HepG2 (cell line): ENCODE measurements around the gene TUBB4B. TPM values are rescaled to one million over a fixed set of nuclear protein-coding genes. Genes with fewer than 3 reads are reported as not detected.

Experiments
- AGO2 ChIP-seq: fragments of 200-400 bp; formaldehyde crosslinking; optimal IDR thresholded peaks from 2 replicates; pipeline ENCODE3; 2017; ENCODE audit warnings: mild to moderate bottlenecking, low read depth, low read length, moderate library complexity
- FOXK2 ChIP-seq: fragments of 450-650 bp; IDR thresholded peaks from 2 replicates; pipeline ENCODE4 v1.6.1; 2016
- GATAD1 ChIP-seq: IDR thresholded peaks from 2 replicates; pipeline ENCODE4 v1.6.1; 2016; ENCODE audit warnings: missing genetic modification reagents, missing compliant biosample characterization
- KDM3A ChIP-seq: IDR thresholded peaks from 2 replicates; pipeline ENCODE4 v1.6.1; 2018; ENCODE audit warnings: low read depth, missing compliant biosample characterization
- MTF2 ChIP-seq: sonication (generic); formaldehyde crosslinking; IDR thresholded peaks from 2 replicates; pipeline ENCODE4 v1.5.0; 2020; ENCODE audit warnings: missing genetic modification reagents, borderline replicate concordance
- NFKB2 ChIP-seq: sonication (generic); formaldehyde crosslinking; IDR thresholded peaks from 2 replicates; pipeline ENCODE4 v1.4.0; 2020; ENCODE audit warnings: missing genetic modification reagents, borderline replicate concordance
- NR2F1 ChIP-seq, 2 experiments: fragments of 450-650 bp in 1 of 2; formaldehyde crosslinking in 1 of 2; IDR thresholded peaks; 2 replicates each; pipeline versions ENCODE4 v1.5.0 to v1.6.1; 2016 to 2020; ENCODE audit warnings: mild to moderate bottlenecking in 1 of 2, missing compliant biosample characterization in 1 of 2, missing genetic modification reagents in 1 of 2, moderate library complexity in 1 of 2
- PHF8 ChIP-seq: sonication (generic); formaldehyde crosslinking; IDR thresholded peaks from 2 replicates; pipeline ENCODE4 v1.5.0; 2020; ENCODE audit warnings: missing genetic modification reagents
- POLR2AphosphoS5 ChIP-seq: IDR thresholded peaks from 2 replicates; pipeline ENCODE4 v1.6.1; 2012; ENCODE audit warnings: low read depth, low read length
- SALL2 ChIP-seq: sonication (generic); formaldehyde crosslinking; IDR thresholded peaks from 2 replicates; pipeline ENCODE4 v1.8.1; 2023; ENCODE audit warnings: mild to moderate bottlenecking, missing genetic modification reagents, inconsistent platforms
- SIX4 ChIP-seq: sonication (generic); formaldehyde crosslinking; IDR thresholded peaks from 2 replicates; pipeline ENCODE4 v1.4.0; 2020; ENCODE audit warnings: missing genetic modification reagents
- STAT5B ChIP-seq: sonication (generic); formaldehyde crosslinking; IDR thresholded peaks from 2 replicates; pipeline ENCODE4 v1.4.0; 2020; ENCODE audit warnings: missing genetic modification reagents
- ZMYM4 ChIP-seq: sonication (generic); formaldehyde crosslinking; IDR thresholded peaks from 2 replicates; pipeline ENCODE4 v1.8.1; 2023; ENCODE audit warnings: mild to moderate bottlenecking, missing genetic modification reagents
- ZNF101 ChIP-seq: sonication (generic); formaldehyde crosslinking; IDR thresholded peaks from 2 replicates; pipeline ENCODE4 v1.4.0; 2020; ENCODE audit warnings: mild to moderate bottlenecking, low read depth, missing genetic modification reagents, borderline replicate concordance
- ZNF768 ChIP-seq: sonication (generic); formaldehyde crosslinking; IDR thresholded peaks from 2 replicates; pipeline ENCODE4 v1.4.0; 2020; ENCODE audit warnings: missing genetic modification reagents
- ZNF772 ChIP-seq: sonication (generic); formaldehyde crosslinking; IDR thresholded peaks from 2 replicates; pipeline ENCODE4 v1.5.0; 2020; ENCODE audit warnings: mild to moderate bottlenecking, missing genetic modification reagents
- ZNF792 ChIP-seq: IDR thresholded peaks from 2 replicates; pipeline ENCODE4 v1.6.1; 2016
- ZNF850 ChIP-seq: sonication (generic); formaldehyde crosslinking; conservative IDR thresholded peaks from 2 replicates; pipeline ENCODE4 v1.9.0; 2021; ENCODE audit warnings: mild to moderate bottlenecking, missing genetic modification reagents
- polyA plus RNA-seq, 8 experiments: library from polyadenylated mRNA; depleted of rRNA in 3 of 8; stranded (reverse) in 7 of 8; unstranded in 1 of 8; fragments of >200 nt; fragmentation: Illumina TruSeq in 4 of 8; extraction: Trizol in 4 of 8; gene quantifications; 2 replicates each; pipeline versions ENCODE4 v1.2.1 to v1.2.3, GENCODE V29; 2011 to 2016; ENCODE audit warnings: low read depth in 4 of 8, missing spikeins in 1 of 8, mixed read lengths in 1 of 8; ENCODE audit not compliant: insufficient read depth in 1 of 8
- total RNA-seq, 5 experiments: library from RNA; depleted of rRNA; stranded (reverse); fragments of >200 nt; fragmentation: Illumina TruSeq; extraction: Trizol; gene quantifications; 2 replicates each; pipeline ENCODE4 v1.2.3, GENCODE V29; 2016; ENCODE audit warnings: low read depth in 1 of 5
- TF ChIP-seq, protein P1 (sequence below): sonication (generic); formaldehyde crosslinking; conservative IDR thresholded peaks from 2 replicates; pipeline ENCODE4 v1.8.1; 2023; ENCODE audit warnings: missing genetic modification reagents
- TF ChIP-seq, protein P2 (sequence below): sonication (generic); formaldehyde crosslinking; IDR thresholded peaks from 2 replicates; pipeline ENCODE4 v1.9.0; 2022; ENCODE audit warnings: missing genetic modification reagents, mild to moderate bottlenecking, borderline replicate concordance
- TF ChIP-seq, protein P3 (sequence below): fragments of 450-650 bp; IDR thresholded peaks from 2 replicates; pipeline ENCODE4 v1.6.1; 2016
- TF ChIP-seq, protein P4 (sequence below), 2 experiments: sonication (generic) in 1 of 2; formaldehyde crosslinking in 1 of 2; IDR thresholded peaks; 2 replicates each; pipeline versions ENCODE4 v1.4.0 to v1.6.1; 2018 to 2020; ENCODE audit warnings: missing genetic modification reagents in 2 of 2, borderline replicate concordance in 1 of 2, low read depth in 1 of 2, mild to moderate bottlenecking in 1 of 2, missing biosample characterization in 1 of 2

The TUBB4B gene
- total and polyA plus RNA-seq, 2 of the 13 experiments (the other 11 are each of a cell fraction or from before 2014, with no cell fraction given), result 182 to 412 TPM

DNA sequence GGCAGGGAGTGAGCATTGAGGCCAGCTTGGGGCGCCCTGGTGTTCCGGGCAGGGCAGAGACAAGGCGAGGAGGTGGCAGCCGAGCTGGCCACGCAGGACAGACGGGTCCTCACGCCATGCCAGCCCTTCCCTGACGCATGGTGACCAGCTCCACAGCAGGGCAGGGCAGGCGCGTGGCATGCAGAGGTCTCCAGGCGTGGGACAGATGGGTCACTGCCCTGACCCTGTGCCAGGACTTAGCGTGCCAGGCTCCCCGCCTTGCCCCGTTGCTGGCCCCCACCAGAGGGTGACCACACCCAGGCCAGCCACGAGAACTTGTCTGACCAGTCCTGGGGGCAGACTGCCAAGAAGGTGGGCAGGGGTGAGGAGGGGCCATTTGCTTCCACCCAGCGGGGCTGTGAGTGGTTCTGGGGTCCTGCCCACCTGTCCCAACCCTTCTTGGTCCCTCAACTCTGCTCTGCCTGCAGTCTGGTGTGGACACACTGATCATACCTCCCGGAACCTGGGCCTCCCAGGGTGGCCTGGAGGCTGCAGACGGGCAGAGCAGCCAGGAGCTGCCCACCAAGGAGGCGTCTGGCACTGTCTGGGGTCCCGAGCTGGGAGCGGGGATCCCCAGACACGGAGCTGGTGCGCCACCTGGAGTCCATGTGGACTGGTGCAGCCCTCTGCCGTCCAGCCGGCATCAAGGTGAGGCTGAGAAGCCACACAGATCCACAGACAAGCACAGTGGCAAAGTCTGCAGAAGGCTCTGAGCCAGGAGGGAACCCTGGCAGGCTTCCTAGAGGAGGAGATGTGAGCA lies 13.8 kb upstream of the TUBB4B start, which contains the start of gene RNF224 (continued):
- TF ChIP-seq ZMYM4, result 0 out of 2 replicates have a peak, but pooled peaks have one; percentile 24
- peak; percentile 10; the same call in 1 of the 2 replicates for TF ChIP-seq ZNF772 (CRISPR knock-in tag)
- no peak for TF ChIP-seq ZNF101 (CRISPR knock-in tag)
- TF ChIP-seq, protein P1, sequence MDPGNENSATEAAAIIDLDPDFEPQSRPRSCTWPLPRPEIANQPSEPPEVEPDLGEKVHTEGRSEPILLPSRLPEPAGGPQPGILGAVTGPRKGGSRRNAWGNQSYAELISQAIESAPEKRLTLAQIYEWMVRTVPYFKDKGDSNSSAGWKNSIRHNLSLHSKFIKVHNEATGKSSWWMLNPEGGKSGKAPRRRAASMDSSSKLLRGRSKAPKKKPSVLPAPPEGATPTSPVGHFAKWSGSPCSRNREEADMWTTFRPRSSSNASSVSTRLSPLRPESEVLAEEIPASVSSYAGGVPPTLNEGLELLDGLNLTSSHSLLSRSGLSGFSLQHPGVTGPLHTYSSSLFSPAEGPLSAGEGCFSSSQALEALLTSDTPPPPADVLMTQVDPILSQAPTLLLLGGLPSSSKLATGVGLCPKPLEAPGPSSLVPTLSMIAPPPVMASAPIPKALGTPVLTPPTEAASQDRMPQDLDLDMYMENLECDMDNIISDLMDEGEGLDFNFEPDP, result 0 out of 2 replicates have a peak, but pooled peaks have one; percentile 92
- no peak for TF ChIP-seq NR2F1 (CRISPR knock-in tag; IDR thresholded peaks at IDR 0.05)
- peak; percentile 65 for TF ChIP-seq AGO2
- TF ChIP-seq PHF8 (CRISPR knock-in tag), result peak; percentile 34; the same call in 1 of the 2 replicates
- TF ChIP-seq KDM3A (CRISPR knock-in tag), result 0 out of 2 replicates have a peak, but pooled peaks have one; percentile 20
- 0 out of 2 replicates have a peak, but pooled peaks have one; percentile 12 for TF ChIP-seq ZNF768 (CRISPR knock-in tag)
- no peak for TF ChIP-seq STAT5B (CRISPR knock-in tag)
- peak; percentile 4; the same call in 1 of the 2 replicates for TF ChIP-seq NFKB2 (CRISPR knock-in tag)
- 0 out of 2 replicates have a peak, but pooled peaks have one; percentile 53 for TF ChIP-seq MTF2
- TF ChIP-seq FOXK2, result no peak
- TF ChIP-seq, protein P2, sequence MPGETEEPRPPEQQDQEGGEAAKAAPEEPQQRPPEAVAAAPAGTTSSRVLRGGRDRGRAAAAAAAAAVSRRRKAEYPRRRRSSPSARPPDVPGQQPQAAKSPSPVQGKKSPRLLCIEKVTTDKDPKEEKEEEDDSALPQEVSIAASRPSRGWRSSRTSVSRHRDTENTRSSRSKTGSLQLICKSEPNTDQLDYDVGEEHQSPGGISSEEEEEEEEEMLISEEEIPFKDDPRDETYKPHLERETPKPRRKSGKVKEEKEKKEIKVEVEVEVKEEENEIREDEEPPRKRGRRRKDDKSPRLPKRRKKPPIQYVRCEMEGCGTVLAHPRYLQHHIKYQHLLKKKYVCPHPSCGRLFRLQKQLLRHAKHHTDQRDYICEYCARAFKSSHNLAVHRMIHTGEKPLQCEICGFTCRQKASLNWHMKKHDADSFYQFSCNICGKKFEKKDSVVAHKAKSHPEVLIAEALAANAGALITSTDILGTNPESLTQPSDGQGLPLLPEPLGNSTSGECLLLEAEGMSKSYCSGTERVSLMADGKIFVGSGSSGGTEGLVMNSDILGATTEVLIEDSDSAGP (CRISPR knock-in tag), result peak; percentile 49; the same call in 1 of the 2 replicates
- no peak for TF ChIP-seq ZNF850
- TF ChIP-seq SALL2 (CRISPR knock-in tag), result peak; percentile 39; the same call in 1 of the 2 replicates
- TF ChIP-seq GATAD1, result peak; percentile 62
- no peak for TF ChIP-seq SIX4 (CRISPR knock-in tag)
- TF ChIP-seq, protein P3, sequence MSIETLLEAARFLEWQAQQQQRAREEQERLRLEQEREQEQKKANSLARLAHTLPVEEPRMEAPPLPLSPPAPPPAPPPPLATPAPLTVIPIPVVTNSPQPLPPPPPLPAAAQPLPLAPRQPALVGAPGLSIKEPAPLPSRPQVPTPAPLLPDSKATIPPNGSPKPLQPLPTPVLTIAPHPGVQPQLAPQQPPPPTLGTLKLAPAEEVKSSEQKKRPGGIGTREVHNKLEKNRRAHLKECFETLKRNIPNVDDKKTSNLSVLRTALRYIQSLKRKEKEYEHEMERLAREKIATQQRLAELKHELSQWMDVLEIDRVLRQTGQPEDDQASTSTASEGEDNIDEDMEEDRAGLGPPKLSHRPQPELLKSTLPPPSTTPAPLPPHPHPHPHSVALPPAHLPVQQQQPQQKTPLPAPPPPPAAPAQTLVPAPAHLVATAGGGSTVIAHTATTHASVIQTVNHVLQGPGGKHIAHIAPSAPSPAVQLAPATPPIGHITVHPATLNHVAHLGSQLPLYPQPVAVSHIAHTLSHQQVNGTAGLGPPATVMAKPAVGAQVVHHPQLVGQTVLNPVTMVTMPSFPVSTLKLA, result 0 out of 2 replicates have a peak, but pooled peaks have one; percentile 25
- TF ChIP-seq, protein P4, sequence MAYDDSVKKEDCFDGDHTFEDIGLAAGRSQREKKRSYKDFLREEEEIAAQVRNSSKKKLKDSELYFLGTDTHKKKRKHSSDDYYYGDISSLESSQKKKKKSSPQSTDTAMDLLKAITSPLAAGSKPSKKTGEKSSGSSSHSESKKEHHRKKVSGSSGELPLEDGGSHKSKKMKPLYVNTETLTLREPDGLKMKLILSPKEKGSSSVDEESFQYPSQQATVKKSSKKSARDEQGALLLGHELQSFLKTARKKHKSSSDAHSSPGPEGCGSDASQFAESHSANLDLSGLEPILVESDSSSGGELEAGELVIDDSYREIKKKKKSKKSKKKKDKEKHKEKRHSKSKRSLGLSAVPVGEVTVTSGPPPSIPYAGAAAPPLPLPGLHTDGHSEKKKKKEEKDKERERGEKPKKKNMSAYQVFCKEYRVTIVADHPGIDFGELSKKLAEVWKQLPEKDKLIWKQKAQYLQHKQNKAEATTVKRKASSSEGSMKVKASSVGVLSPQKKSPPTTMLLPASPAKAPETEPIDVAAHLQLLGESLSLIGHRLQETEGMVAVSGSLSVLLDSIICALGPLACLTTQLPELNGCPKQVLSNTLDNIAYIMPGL (CRISPR knock-in tag; IDR thresholded peaks at IDR 0.05; ENCODE audit: borderline replicate concordance in 1 of 2, low read depth in 1 of 2), result peak; percentile 49 to 63; a peak in 2 of 4 replicates
- TF ChIP-seq POLR2AphosphoS5, result no peak; the same call in 1 of the 2 replicates
- TF ChIP-seq ZNF792 (CRISPR knock-in tag), result 0 out of 2 replicates have a peak, but pooled peaks have one; percentile 21
